Measurements from ENCODE around the gene SPSB2.
"Not testable (repeated sequence)": the region's sequence is repeated elsewhere in the genome, so short reads cannot be mapped to it uniquely, and the experiment has no call there.

The SPSB2 gene

DNA sequence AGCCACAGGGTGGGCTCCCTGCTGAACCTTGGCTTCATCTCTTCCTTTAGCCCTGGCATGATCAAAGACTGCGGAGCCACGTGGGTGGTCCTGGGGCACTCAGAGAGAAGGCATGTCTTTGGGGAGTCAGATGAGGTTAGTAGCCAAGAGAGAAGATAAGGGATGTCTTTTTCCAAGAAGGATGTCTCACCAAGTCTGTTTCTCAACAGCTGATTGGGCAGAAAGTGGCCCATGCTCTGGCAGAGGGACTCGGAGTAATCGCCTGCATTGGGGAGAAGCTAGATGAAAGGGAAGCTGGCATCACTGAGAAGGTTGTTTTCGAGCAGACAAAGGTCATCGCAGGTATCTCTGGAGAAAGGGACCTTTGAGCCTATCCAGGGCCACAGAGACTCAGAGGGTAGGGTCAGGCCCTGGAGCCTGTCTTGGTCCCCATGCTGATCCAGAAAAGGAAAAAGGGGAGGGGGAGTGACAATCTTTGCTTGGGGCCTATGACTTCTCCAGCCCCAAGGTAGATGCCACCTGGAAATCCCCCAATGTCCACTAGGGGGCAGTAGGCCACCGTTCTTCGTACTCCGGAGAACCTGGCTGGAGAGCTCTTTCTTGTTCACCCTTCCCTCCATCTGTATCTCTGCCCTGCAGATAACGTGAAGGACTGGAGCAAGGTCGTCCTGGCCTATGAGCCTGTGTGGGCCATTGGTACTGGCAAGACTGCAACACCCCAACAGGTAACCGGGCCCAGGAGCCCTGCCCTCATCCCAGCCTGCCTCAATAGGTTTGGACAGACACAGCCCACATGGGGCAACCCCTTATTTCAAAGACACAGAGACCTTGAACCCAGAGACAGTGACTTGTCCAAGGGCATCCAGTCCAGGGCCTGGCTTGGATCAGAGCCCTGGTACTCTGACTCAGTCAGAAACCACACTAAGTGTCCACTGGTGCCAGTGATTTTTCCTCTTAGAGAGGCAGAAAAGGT lies 3.8 kb downstream of the SPSB2 start:
- DNase-seq: peak; percentile 41 to 84

DNA sequence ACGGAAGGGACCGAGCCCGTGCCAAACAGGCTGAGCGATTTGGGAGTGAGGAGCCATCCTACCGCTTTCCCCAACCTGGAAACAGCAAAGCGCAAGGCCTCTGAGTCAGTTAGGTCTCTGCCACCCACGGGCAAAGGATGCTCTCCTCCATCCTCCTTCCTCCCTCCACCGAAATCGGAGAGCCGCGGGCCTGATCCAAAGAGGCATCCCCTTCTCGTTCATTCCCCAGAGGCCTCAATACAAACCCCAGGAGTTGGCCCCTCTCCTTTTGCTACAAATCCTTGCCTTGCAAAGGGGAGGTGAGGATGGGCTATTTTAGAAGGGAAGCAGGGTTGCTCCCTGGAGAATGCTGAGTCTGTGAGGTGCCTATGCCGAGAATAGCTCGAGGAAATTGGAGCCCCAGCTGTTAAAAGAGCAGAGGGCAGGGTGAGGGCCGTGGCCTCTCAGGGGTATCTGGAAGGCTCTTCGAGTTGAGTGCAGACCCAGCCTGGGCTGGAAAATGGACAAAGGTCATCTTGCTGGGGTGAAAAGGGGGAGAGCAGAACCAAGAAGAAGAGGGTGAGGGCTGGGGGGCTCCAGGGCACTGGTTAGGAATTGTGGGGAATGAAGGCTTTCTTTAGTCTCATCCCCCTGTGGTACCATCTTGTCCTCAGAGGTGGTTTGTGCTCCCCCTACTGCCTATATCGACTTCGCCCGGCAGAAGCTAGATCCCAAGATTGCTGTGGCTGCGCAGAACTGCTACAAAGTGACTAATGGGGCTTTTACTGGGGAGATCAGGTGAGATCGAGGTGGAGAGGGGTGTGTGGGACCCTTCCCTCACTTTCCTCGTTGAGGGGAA lies 4.7 kb downstream of the SPSB2 start:
- no peak for DNase-seq

DNA sequence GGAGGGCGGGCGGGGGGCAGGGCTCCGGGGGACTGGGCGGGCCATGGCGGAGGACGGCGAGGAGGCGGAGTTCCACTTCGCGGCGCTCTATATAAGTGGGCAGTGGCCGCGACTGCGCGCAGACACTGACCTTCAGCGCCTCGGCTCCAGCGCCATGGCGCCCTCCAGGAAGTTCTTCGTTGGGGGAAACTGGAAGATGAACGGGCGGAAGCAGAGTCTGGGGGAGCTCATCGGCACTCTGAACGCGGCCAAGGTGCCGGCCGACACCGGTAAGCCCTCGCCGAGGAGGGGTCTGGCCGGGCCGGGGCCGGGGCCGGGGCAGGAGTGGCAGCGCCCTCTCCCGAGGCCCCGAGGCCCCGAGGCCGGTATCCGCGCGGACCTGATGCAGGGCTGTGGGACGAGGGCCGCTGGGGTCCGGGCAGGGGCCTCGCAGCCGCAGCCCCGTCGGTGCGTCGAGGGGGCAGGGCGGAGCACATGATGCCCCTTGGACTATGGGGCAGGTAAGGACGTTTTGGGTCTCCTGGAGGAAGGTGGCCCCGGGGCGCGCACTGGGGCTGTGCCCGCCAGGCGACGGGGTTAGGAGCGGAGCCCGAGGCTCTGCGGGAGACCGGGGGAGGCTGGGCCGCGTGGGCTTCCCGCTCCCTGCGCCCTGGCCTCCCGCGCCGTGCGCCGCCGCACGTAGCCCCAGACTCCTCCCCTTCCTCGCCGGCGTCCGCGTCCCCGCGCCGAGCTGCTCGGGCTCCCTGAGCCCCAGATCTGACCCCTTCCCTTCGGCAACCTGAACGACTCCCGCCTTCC lies 5.5 kb downstream of the SPSB2 start, which contains the start of gene TPI1:
TSS of gene TPI1 (plus strand) at position 119 of the 798 bp plus-strand sequence. CDS start at position 155, 36 bp downstream.
- peak; percentile 63 to 92 for DNase-seq

DNA sequence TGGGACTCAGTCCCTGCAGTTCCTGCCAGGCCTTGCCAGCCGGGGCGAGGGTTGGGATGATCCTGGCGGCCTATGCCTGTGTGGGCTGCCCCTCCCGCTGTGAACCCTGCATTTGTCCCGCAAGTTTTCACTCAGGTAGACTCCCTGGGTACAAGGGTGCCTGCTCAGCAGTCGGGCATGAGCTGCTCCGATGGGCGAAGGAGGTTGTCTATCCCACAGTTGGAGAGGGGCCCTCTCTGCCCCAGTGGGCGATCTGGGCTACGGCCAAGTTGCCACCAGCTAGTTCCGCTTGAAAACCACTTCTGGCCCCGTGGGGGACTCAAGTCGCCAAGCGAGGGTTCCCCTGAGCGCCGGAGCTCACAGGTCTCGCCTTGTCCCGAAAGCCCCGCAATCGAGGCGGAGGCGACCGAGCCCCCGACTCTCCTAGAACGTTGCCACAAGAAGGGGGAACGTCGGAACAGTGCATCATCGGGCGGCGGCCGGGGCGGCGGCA lies 6.1 kb downstream of the SPSB2 start:
- DNase-seq: peak in 1 of 2 experiments; percentile 81

DNA sequence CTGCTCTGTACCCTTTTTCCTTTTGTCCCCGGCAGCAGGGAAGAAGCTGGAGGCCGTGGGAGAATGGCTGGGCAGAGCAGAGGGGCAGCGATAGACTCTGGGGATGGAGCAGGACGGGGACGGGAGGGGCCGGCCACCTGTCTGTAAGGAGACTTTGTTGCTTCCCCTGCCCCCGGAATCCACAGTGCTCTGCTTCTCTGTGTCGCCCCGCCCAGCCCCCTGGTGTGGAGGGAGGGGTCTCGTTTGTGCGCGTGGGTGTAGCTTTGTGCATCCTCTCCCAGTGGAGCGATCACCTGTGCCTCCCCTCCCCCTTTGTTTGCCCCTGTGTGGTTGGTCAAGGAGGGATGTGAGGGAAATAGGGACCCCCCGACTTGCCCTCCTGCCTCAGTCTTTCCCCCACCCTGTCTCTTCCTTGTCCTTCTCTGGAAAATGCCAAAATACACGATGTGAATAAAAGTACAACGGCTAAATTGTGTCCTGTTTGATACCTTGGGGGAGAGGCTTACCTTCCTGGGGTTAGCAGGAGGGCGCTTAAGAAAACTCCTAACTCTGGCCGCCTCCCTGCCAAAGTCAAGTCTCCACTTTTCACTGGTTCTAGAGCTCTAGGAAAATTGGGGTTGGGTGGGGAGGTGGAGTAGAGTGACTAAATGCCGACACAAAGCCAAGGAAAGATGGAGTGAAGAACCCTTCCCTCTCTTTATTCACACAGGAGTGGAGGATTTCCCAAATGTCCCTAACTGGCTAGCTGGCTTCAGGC lies 6.8 kb downstream of the SPSB2 start:
- DNase-seq: no peak

DNA sequence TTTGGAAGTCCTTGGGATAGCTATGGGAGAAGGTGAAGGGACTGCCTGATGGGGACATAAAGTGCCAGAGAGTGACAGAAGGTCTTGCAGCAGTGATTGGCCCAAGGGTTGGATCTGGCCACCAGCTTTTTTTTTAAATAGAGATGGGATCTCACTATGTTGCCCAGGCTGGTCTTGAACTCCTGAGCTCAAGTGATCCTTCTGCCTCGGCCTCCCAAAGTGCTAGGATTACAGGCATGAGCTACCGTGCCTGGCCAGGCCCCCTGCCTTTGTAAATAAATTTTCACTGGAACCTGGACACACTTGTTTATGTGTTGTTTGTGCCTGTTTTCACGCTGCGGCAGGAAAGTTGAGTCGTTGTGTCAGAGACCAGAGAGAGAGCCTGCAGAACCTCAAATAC lies 7.8 kb downstream of the SPSB2 start:
- DNase-seq: not testable (repeated sequence)

DNA sequence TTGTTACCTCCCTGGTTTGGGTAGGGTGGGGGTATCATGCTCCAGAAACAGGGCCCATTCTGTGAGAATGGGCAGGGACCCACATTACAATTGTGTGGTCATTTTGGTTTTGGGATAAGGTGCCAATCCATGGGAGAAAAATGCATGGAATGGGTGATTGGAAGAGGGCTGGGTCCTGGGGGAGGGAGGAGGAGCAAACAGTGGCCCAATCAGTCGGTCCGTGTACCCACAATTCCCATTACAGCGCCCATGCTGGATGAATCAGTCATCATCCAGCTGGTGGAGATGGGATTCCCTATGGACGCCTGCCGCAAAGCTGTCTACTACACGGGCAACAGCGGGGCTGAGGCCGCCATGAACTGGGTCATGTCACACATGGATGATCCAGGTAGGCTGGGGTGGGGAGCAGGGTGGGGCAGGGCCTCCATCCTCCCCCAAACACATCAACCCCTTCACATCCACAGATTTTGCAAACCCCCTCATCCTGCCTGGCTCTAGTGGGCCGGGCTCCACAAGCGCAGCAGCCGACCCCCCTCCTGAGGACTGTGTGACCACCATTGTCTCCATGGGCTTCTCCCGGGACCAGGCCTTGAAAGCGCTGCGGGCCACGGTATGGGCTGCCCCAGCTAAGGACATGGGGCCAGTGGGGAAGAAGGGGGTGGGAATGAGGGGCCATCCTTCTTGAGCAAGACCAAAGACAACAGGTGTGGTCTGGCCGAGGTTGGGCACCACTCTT lies 9.3 kb downstream of the SPSB2 start:
- DNase-seq: no peak

DNA sequence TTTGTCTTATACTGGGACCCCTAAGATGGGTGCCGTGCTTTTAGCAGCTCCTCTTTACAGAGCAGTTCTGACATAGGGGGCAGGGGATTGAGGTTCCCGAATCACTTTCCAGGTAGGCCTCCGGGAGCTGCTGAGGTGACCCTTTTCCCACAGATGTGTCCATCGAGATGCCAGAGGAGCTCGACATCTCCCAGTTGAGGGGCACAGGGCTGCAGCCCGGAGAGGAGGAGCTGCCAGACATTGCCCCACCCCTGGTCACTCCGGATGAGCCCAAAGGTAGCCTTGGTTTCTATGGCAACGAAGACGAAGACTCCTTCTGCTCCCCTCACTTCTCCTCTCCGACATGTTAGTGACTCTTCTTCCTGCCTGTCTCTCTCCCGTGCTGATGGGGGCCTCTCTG lies 10.1 kb downstream of the SPSB2 start:
- no peak for DNase-seq

DNA sequence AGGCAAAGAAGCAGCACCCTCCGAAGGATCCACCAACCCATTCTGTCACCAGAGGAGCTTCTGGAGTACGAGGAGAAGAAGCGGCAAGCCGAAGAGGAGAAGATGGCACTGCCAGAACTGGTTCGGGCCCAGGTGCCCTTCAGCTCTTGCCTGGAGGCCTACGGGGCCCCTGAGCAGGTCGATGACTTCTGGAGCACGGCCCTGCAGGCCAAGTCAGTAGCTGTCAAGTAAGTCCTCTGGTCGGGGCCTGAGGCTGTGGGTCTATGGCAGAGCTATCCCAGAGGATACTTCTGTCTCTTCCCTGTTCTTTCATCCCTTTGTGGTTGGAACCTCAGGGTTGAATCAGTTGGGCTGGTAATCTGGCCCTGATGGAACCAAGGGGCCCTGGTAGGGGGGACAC lies 11.7 kb downstream of the SPSB2 start:
- DNase-seq: no peak

DNA sequence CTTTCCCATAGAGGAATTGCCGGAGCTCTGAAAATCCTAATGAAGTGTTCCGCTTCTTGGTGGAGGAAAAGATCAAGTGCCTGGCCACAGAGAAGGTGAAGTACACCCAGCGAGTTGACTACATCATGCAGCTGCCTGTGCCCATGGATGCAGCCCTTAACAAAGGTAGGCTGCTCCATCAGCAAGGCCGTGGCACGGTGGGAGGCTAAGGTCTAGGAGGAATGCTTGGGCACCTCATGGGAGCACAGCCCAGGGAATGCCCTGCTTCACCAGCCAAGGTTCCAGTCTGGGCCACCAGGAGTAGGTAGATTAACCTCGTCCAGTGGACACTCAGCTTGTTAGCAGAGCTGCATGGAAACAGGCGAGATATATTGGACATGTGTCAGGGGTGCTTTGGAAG lies 12.2 kb downstream of the SPSB2 start:
- DNase-seq: no peak

DNA sequence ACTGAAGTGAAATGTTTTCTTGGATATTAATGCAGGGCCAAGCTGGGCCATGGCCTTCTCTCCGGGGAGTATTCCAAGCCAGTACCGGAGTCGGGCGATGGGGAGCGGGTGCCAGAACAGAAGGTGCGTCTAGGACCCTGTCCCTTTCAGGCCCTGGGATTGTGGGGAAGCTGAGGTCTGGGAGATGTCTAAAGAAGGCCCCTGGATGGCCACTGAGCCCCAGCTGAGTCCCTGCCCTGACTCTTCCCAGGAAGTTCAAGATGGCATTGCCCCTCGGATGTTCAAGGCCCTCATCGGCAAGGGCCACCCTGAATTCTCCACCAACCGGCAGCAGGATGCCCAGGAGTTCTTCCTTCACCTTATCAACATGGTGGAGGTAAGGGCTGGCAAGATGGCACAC lies 13.0 kb downstream of the SPSB2 start:
- DNase-seq: no peak

DNA sequence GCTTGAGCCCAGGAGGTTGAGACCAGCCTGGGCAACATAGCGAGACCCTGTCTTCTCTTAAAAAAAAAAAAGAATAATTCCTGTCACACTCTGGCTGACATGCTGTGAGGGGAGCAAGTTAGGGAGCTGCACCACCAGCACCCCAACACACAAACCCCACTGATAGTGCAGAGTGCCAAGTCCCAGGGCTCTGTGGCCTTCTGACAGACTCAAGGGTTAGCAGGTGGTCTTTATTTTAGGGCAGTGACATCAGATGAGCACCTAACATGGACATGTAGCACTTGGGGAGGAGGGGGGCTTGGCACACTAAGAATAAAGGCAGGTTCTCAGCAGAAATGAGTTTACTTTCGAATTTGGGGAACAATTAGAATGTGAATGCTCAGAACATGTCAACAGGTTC lies 14.3 kb downstream of the SPSB2 start:
- no peak for DNase-seq

DNA sequence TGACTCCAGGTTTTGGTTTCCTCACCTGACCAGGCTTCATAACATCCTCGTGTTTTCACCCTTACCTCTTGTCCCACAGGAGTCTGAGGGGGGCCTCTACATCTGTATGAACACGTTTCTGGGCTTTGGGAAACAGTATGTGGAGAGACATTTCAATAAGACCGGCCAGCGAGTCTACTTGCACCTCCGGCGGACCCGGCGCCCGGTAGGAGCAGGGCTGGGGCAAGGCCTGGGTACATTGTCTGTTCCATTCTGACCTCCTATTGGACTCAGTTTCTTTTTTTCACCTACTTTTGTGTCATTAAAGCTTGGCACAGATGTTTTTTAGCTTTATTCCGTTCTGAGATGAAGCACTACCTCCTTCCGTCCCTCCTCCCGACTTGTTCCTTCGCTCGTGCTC lies 17.8 kb downstream of the SPSB2 start:
- no peak for DNase-seq

DNA sequence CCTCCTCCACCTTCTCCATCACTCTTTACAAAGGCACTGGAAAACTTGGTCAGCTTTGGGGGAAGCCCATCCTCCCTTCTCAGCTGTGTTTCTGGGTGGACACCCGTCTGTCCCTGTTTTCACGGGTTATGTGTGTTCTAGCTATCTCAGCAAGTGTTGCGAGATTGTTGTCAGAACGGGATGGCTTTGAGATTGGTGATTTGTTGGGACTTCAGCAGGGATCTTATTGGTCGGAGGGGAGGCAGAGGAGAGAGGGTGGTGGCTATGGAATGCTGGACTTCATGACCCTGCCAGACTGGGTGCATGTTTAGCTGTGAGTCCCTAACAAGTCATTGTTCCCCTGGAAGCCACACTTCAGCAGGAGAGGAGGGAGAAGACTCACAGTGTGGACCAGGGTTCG lies 19.1 kb downstream of the SPSB2 start:
- DNase-seq: no peak

DNA sequence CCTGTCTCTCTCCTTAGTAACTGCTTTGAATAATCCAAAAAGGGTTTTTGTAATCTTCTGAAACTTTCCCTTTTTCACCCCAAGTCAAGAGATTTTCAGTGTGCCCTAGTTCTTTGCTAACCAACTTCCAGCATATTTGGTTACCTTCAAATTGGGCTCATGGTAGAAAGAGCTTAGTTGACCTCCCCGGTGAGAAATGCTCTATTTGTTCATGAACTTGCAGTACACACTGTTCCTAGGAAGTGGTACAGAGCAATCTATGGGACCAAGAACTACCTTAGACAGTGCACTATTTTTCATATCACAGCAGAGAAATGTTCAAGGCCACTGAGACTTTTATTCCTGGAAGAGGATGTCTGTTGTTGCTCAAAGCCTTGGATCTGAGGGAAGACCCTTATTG lies 19.5 kb downstream of the SPSB2 start:
- no peak for DNase-seq

DNA sequence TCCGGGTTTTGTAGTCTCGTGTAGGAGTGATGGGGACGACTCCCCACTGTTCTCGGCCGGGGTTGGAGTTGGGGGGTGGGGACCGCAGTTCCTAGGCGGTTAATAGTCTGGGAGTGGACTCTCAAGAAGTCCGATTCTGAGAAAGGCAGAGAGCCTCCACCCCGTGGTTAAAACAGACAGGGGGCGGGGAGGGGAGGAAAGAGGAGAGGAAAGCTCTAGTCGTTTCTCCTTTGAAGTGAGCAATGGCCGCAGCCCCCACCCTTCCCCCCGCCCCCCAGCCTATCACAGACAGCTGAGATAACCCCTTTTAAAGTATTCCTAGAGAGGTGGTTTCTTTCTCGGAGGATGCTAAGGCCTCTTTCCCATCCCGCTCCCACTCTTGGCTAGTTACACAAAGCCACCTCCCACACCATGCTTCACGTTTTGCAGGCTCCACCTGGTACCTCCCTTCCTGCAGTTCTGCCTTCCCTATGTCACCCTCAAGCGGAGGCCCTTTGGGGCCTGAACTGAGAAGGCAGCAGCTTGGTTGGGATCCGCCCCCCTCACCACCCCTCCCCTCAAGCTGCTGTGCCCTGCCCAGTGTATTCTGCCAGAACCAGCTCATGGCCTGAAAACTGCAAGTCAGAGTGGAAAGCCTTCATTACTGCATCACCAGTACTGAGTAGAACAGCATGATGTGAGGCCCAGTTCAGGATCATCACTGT lies 20.3 kb downstream of the SPSB2 start:
- DNase-seq: peak; percentile 54 to 68

DNA sequence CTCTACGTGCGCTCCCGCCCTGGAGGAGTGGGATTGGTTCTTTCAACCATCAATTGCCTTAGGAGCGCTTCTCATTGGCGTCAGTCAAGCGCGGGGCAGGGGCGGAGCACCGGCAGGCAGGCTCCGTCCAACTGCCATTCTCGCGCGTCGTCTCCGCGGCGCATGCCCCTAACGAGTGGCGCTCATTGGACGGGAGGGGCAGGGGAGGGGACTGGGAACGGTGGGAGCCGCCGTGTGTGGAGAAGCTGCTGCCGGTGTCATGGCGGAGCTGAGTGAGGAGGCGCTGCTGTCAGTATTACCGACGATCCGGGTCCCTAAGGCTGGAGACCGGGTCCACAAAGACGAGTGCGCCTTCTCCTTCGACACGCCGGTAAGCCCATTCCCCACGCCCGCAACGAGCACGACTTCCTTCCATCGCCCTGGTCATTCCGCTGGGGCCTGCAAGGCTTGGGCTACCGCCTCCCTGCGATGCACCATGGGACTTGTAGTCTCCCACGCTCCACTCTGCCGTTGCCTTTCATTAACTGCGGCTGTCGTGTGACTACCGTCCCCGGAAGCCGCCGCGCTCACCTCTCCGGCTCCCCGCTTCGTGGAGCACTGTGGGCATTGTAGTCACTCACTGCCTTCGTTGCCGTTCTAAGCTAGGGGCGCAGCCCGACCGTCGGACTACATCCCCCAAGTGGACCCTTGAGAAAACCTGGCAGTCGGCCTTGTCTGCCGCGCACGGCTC lies 21.0 kb downstream of the SPSB2 start, which contains the start of gene USP5:
TSS of gene USP5 (plus strand) at position 230 of the 730 bp plus-strand sequence. CDS start at position 260, 30 bp downstream.
- peak; percentile 99 to 100 for DNase-seq

DNA sequence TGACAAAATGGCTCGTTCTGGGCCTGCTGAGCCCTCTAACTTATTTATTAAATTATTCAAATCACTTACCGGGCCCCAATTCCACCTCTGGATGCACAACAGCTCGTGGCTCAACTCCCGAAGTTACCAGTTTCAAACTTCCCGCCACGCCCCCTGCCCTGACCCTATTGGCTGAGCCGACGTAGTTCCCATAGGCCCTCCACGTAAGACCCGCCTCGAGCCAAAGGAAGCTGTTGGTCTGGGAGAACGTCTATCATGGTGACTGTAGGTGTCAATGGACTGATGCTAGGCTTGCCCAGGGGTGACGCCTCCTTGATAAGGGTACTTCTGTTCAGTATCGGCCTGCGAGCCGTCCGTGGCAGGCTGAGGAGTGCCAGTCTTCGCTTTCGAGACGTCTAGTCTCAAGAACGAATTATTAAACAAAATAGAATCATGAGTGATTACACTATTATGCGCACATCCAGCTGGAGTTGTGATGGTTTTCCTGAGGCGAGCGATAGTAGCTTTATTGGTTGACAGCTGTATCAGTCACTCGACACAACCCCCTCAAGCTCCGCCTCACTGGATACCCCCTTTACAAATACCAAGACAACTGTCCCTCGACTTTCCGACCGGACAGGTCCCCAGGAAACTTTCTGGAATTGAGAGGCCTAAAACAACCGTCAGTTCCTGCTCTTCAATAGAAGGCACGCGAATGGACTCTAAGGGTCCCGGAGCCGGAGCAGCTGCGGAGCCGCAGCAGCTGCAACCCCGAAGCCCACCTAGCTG lies 21.8 kb downstream of the SPSB2 start, which contains the start of gene CDCA3:
TSS of gene CDCA3 (minus strand) at position 134 of the 768 bp plus-strand sequence. CDS start 334 bp downstream, outside the sequence.
- DNase-seq: peak; percentile 97 to 99

DNA sequence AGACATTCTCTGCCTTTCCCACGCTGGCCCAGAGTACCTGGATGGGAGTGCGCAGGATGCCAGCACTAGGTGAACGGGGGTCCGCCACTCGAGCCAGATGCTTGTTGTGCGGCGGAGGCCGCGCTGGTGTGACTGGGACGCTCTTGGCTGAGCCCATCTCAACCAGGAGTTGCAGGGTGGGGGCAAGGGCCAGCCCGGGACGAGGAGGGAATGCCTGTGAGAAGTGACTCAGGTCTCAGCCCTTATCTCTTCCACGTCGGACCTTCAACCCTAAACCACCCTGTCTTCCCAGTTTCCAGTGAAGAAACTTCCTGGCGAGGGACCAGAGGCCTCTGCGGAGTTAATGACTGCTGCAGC lies 22.3 kb downstream of the SPSB2 start:
- no peak for DNase-seq

Measured in NCI-H446 (cell line).